BE2C (cell line): ENCODE measurements around the gene IQSEC2.

Source experiments
- DNase-seq: peaks from one replicate; pipeline ENCODE4 v3.0.0-alpha.2; 2020
- H3K27me3 ChIP-seq: fragments of 250-450 bp; sonication (Bioruptor Pico); 2 replicates; pipeline ENCODE4 v1.5.1; 2020; ENCODE audit warnings: mild to moderate bottlenecking
- H3K36me3 ChIP-seq: fragments of 250-450 bp; sonication (Bioruptor Pico); 2 replicates; pipeline ENCODE4 v1.5.1; 2020; ENCODE audit warnings: mild to moderate bottlenecking
- H3K4me1 ChIP-seq: fragments of 250-450 bp; sonication (Bioruptor Pico); 2 replicates; pipeline ENCODE4 v1.5.1; 2020
- H3K4me3 ChIP-seq: 2 replicates; pipeline ENCODE4 v1.5.1; 2011; ENCODE audit warnings: low read depth, low read length
- H3K9me3 ChIP-seq: fragments of 250-450 bp; sonication (Bioruptor Pico); 2 replicates; pipeline ENCODE4 v1.5.1; 2020
- TF ChIP-seq, protein P1 (sequence below): IDR thresholded peaks from 2 replicates; pipeline ENCODE4 v1.5.1; 2012; ENCODE audit warnings: mild to moderate bottlenecking, low read depth, low read length

Gene IQSEC2

DNA sequence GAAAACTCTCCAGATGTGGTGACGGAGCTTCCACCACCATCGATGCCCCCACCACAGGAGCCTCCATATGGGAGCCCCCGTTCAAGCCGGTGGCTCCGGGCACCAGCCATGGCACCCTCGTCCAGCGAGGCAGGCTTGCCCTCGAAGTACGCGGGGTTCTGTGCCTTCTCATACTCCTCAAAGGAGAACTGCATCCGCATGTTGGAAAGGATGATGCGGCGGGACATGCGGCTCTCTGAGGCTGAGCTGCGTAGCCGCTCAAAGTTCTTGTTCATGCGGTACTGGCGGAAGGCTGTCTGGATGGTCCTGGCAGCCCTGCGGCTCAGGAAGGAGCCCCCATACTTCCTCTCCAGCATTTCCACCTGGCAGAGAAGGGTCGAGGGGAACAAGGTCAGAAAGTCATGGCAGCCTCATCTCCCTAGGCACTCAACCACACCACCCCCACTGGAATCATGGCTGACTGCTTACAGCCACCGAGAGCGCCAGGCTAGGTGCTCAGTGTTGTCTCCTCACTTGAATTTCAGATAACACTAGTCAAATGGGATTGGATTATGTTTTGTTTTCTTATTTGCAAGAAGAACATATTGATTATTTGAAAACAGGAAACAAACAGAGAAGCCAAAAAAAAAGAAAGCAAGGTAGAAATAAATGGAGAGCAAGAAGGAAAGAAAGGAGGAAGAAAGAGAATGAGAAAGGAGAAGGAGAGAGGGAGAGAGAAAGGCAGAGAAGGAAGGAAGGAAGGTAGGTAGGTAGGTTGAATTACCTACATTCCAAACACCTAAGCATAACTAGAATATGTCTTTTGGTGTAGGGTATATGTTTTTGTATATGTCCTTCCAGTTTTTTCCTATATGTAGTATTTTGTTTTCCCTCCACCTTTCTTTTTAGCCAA is 26.6 kb downstream of the IQSEC2 start:
- TF ChIP-seq, protein P1, sequence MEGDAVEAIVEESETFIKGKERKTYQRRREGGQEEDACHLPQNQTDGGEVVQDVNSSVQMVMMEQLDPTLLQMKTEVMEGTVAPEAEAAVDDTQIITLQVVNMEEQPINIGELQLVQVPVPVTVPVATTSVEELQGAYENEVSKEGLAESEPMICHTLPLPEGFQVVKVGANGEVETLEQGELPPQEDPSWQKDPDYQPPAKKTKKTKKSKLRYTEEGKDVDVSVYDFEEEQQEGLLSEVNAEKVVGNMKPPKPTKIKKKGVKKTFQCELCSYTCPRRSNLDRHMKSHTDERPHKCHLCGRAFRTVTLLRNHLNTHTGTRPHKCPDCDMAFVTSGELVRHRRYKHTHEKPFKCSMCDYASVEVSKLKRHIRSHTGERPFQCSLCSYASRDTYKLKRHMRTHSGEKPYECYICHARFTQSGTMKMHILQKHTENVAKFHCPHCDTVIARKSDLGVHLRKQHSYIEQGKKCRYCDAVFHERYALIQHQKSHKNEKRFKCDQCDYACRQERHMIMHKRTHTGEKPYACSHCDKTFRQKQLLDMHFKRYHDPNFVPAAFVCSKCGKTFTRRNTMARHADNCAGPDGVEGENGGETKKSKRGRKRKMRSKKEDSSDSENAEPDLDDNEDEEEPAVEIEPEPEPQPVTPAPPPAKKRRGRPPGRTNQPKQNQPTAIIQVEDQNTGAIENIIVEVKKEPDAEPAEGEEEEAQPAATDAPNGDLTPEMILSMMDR, result no peak
- Histone ChIP-seq H3K36me3 (no peaks in the 10 kb centered on the region), H3K27me3 (no peaks in the 10 kb centered on the region), H3K9me3 (no peaks in the 10 kb centered on the region), H3K4me1 (no peaks in the 10 kb centered on the region), H3K4me3 (no peak overlapping the region)
- DNase-seq, result no peak

DNA sequence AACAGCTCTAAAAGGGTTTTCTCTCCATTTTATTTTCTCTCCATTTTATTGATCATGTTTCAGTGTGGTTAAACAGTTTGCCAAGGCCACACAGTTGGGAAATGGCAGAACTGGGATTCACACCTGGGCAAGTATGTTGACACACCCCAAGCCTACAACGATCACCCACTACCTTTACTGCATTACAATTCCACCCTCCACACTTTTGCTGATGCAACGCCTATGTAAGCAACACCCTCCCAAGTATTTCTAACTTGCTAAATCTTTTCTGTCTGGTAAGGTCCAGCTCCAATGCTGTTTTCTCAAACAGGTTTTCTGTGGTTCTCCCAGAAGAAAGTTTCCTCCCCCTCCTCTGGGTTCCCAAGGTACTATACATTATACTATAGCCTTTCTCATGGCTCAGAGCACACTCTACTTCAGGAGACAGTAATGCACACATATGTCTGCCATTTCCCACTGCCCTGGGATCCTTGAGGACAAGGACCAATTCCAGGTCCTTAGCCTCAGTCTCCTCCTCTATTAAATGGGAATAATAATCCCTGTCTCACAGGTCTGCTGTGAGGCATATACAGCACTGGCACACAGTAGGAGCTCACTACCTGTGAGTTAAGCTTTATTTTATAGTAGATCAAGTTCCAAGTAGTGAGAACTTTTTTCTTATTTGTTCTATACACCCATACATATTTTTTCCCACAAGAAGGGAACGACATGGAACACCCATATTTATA is 27.9 kb downstream of the IQSEC2 start:
- Histone ChIP-seq H3K9me3 (no peaks in the 10 kb centered on the region), H3K4me1 (no peaks in the 10 kb centered on the region), H3K4me3 (no peak overlapping the region), H3K27me3 (no peaks in the 10 kb centered on the region), H3K36me3 (no peaks in the 10 kb centered on the region)
- TF ChIP-seq, protein P1, result no peak
- no peak for DNase-seq

DNA sequence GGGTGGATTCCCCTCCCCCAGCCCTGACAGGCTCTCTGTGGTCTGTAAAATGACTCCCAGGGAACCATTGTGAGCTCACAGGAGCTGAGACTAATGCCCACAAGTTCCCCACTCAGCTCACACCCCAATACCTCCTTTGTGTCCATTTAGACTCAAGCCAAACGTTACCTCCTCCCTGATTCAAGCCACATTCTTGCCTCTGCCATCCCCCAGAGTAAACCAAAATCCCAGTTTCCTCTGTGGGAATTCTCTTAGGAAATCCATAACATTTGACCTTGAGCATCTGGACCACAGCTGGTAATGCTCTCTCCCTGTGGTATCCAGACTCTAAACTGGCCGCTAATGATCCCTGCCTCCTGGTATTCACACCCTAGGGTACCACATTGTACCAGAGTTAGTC is 30.1 kb downstream of the IQSEC2 start:
- H3K9me3 ChIP-seq, result no peaks in the 10 kb centered on the region
- no peaks in the 10 kb centered on the region for H3K36me3 ChIP-seq
- H3K4me3 ChIP-seq, result no peak overlapping the region
- no peaks in the 10 kb centered on the region for H3K27me3 ChIP-seq
- no peak for DNase-seq
- H3K4me1 ChIP-seq, result no peaks in the 10 kb centered on the region
- TF ChIP-seq, protein P1, result no peak

DNA sequence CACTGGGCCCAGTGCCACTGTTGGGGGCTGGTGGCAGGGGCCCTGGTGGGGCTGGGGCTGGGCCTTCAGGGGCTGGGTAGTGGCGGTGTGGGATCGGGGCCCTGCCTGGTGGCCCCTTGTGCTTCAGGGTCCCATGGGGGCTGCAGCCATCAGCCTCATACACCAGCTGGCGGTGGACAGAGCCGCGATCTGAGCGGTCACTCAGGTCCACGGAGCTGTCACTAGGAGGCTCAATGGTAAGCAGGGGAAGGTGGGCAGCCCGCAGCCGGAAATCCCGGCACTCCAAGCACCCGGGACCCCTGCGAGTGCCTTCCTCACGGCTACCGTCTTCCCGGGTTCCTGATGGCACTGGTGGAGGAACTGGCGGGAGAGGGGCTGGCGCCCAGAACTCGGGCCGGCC is 30.8 kb downstream of the IQSEC2 start:
- Histone ChIP-seq H3K4me1 (no peaks in the 10 kb centered on the region), H3K36me3 (no peaks in the 10 kb centered on the region), H3K4me3 (no peak overlapping the region), H3K27me3 (no peaks in the 10 kb centered on the region), H3K9me3 (no peaks in the 10 kb centered on the region)
- TF ChIP-seq, protein P1, result no peak
- no peak for DNase-seq

DNA sequence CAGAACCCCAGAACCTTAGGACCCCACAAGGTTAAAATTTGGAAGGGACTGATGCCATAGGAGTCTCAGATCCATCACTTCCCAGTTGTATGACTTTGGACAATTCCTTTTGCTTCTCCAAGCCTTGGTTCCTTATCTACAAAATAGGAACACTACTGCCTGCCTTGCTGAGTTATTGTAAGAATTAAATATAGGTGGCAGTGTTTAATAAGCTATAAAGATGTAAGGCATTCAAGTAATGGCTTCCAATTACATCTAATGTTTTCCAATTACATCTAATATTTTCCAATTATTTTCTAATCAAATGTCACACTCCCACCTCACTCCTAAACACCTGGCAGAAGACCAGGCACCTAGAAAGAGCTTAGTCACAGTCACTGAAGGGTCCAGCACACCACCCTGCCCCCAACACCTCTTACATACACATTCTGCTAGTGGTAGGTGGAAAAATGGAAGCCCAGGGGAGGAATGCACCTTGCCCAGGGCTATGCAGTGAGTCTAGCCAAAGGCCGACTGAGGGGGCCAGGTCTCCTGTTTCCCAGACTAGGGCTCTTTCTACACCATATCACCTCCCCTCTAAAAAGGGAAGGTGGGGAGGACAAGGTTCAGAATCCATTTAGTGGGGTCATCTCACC is 31.9 kb downstream of the IQSEC2 start:
- Histone ChIP-seq H3K9me3 (no peaks in the 10 kb centered on the region), H3K4me3 (no peak overlapping the region), H3K36me3 (no peaks in the 10 kb centered on the region), H3K27me3 (no peaks in the 10 kb centered on the region), H3K4me1 (no peaks in the 10 kb centered on the region)
- TF ChIP-seq, protein P1, result no peak
- no peak for DNase-seq
